T-cell (primary cell): ENCODE data around the gene MB. TPM values are rescaled to one million over a fixed set of nuclear protein-coding genes. Genes with fewer than 3 reads are reported as not detected.

Experiments
- ATAC-seq, 4 experiments: fragments of 200-7000 bp in 3 of 4; fragments of 150-1000 bp in 1 of 4; cut with Tn5 transposase; replicated peaks in 1 of 4; 1 replicate in 3 of 4; 2 replicates in 1 of 4; pipeline ENCODE4 v1.10.0; 2021; ENCODE audit warnings: moderate library complexity in 3 of 4, mild to moderate bottlenecking in 2 of 4, moderate number of reproducible peaks in 1 of 4
- CTCF ChIA-PET, 2 donors: fragments of 300-600 bp; sonication (Branson Sonifier 250); formaldehyde crosslinking; loops; one replicate each; lab custom pipeline; 2022; ENCODE audit warnings: antibody characterized with exemption in 2 of 2; lab: Charles Lee
- POLR2A ChIA-PET, 2 donors: fragments of 300-600 bp; sonication (Branson Sonifier 250); formaldehyde crosslinking; loops; one replicate each; lab custom pipeline; 2022; ENCODE audit warnings: antibody characterized with exemption in 2 of 2; lab: Charles Lee
- DNase-seq, 35 experiments: peaks; one replicate each; pipeline versions ENCODE4 v3.0.0 to v3.0.0-alpha.2; 2013 to 2023
- H3K27ac ChIP-seq: one replicate; pipeline ENCODE4 v1.5.1; 2013; ENCODE audit warnings: low read length
- H3K27me3 ChIP-seq, 2 experiments: replicated peaks in 1 of 2; 1 replicate in 1 of 2; 2 replicates in 1 of 2; pipeline versions ENCODE4 v1.6.1 to v1.7.0; 2013; ENCODE audit warnings: low read length in 1 of 2, mixed read lengths in 1 of 2; ENCODE audit not compliant: control insufficient read depth in 2 of 2, insufficient read depth in 2 of 2; ENCODE audit errors: extremely low read depth in 1 of 2
- H3K36me3 ChIP-seq, 2 donors: 1 replicate in 1 of 2; 2 replicates in 1 of 2; pipeline versions ENCODE4 v1.6.1 to v1.7.0; 2013; ENCODE audit warnings: low read length in 1 of 2; ENCODE audit not compliant: control insufficient read depth in 2 of 2, insufficient read depth in 1 of 2; ENCODE audit errors: extremely low read depth in 1 of 2
- H3K4me1 ChIP-seq, 2 experiments: 1 replicate in 1 of 2; 2 replicates in 1 of 2; pipeline versions ENCODE4 v1.6.1 to v1.7.0; 2013; ENCODE audit warnings: low read length in 2 of 2, mixed read lengths in 1 of 2; ENCODE audit not compliant: insufficient read depth in 2 of 2, control insufficient read depth in 1 of 2; ENCODE audit errors: extremely low read depth in 1 of 2
- H3K4me3 ChIP-seq, 2 donors: 1 replicate in 1 of 2; 2 replicates in 1 of 2; pipeline versions ENCODE4 v1.5.1 to v1.7.0; 2013; ENCODE audit warnings: mild to moderate bottlenecking in 2 of 2, low read length in 1 of 2, moderate library complexity in 1 of 2; ENCODE audit not compliant: control insufficient read depth in 1 of 2; ENCODE audit errors: extremely low read depth in 1 of 2
- H3K9me3 ChIP-seq: 2 replicates; pipeline ENCODE4 v1.7.0; 2013
- H3K27ac Mint-ChIP-seq, 2 donors: one replicate each; pipeline ENCODE4 v1.8.0; 2020 to 2021; ENCODE audit warnings: mild to moderate bottlenecking in 2 of 2, mixed read lengths in 2 of 2
- H3K27me3 Mint-ChIP-seq, 2 donors: one replicate each; pipeline ENCODE4 v1.8.0; 2021 to 2022; ENCODE audit warnings: mixed read lengths in 2 of 2
- H3K36me3 Mint-ChIP-seq: one replicate; pipeline ENCODE4 v1.8.0; 2021; ENCODE audit warnings: mixed read lengths
- H3K4me1 Mint-ChIP-seq, 3 donors: one replicate each; pipeline ENCODE4 v1.8.0; 2020 to 2022; ENCODE audit warnings: mixed read lengths in 3 of 3, mild to moderate bottlenecking in 1 of 3
- H3K4me3 Mint-ChIP-seq, 3 donors: one replicate each; pipeline ENCODE4 v1.8.0; 2020 to 2022; ENCODE audit warnings: mild to moderate bottlenecking in 3 of 3, mixed read lengths in 3 of 3, moderate library complexity in 3 of 3
- H3K9me3 Mint-ChIP-seq, 3 donors: one replicate each; pipeline ENCODE4 v1.8.0; 2020 to 2022; ENCODE audit warnings: mixed read lengths in 3 of 3
- WGBS: methylation state at CpG from one replicate; pipeline ENCODE4 v1.1.5; 2013; ENCODE audit warnings: missing lambda C conversion rate; ENCODE audit not compliant: insufficient coverage; 5-methylcytosine and 5-hydroxymethylcytosine counted together
- total RNA-seq, 35 experiments: library from RNA in 6 of 35; stranded (reverse) in 6 of 35; fragments of 120-200 nt in 1 of 35; gene quantifications; one replicate each; pipeline versions ENCODE4 v1.2.1 to v1.2.4 and lab custom pipeline; 2013 to 2026

MB gene
- total RNA-seq, 5 donors from 2014 or later (not counting 1 experiment from before 2014, with no cell fraction given), result not detected

- ChIA-PET POLR2A (no interaction called here), CTCF (interaction anchor here in 1 of 2 donors (0.6 kb wide), 1 partner anchor 158 kb away, joined by 3 read pairs; no protein-coding TSS in a partner anchor)
- 78% methylated on average over 3 of the region's 5 CpGs for WGBS
- Histone ChIP-seq H3K27ac (no peak overlapping the region), H3K4me3 (no peak overlapping the region), H3K4me1 (peaks cover 0 to 4% of the 10 kb centered on the region in 2 experiments), H3K36me3 (no peaks in the 10 kb centered on the region), H3K9me3 (no peaks in the 10 kb centered on the region), H3K27me3 (peaks cover 0 to 37% of the 10 kb centered on the region in 2 experiments)
- Mint-ChIP-seq H3K27ac (no peak overlapping the region), H3K4me3 (no peak overlapping the region), H3K4me1 (peaks cover 0 to 5% (median 0%) of the 10 kb centered on the region in 3 donors), H3K9me3 (no peaks in the 10 kb centered on the region), H3K36me3 (no peaks in the 10 kb centered on the region), H3K27me3 (peaks cover 5 to 9% of the 10 kb centered on the region in 2 donors)
- no peak for DNase-seq
- no peak for ATAC-seq
Observed at GRCh38 chr22:35587896-35588295, 29.2 kb downstream of the MB start.

GRCh38 chr22:35587447-35587870 lies 29.7 kb downstream of the MB start:
- Mint-ChIP-seq H3K36me3 (no peaks in the 10 kb centered on the region), H3K27me3 (peaks cover 5% of the 10 kb centered on the region in 2 donors), H3K27ac (no peak overlapping the region), H3K9me3 (no peaks in the 10 kb centered on the region), H3K4me1 (peaks cover 0 to 5% (median 0%) of the 10 kb centered on the region in 3 donors), H3K4me3 (no peak overlapping the region)
- Histone ChIP-seq H3K4me3 (no peak overlapping the region), H3K9me3 (no peaks in the 10 kb centered on the region), H3K27ac (no peak overlapping the region), H3K27me3 (peaks cover 0 to 36% of the 10 kb centered on the region in 2 experiments), H3K4me1 (peaks cover 0 to 6% of the 10 kb centered on the region in 2 experiments), H3K36me3 (no peaks in the 10 kb centered on the region)
- ChIA-PET POLR2A (no interaction called here), CTCF (no interaction called here)
- WGBS, result no CpG with 5 or more reads among the region's 6 CpGs
- DNase-seq (no peak), ATAC-seq (no peak)

GRCh38 chr22:35586771-35587170 lies 30.4 kb downstream of the MB start:
- no peak overlapping the region for H3K4me3 Mint-ChIP-seq
- H3K36me3 ChIP-seq, result no peaks in the 10 kb centered on the region
- peaks cover 0 to 6% of the 10 kb centered on the region in 2 experiments for H3K4me1 ChIP-seq
- H3K9me3 ChIP-seq, result no peaks in the 10 kb centered on the region
- H3K36me3 Mint-ChIP-seq, result no peaks in the 10 kb centered on the region
- CTCF ChIA-PET, result no interaction called here
- H3K27ac ChIP-seq, result no peak overlapping the region
- no peak for ATAC-seq
- no peaks in the 10 kb centered on the region for H3K9me3 Mint-ChIP-seq
- POLR2A ChIA-PET, result no interaction called here
- H3K4me3 ChIP-seq, result no peak overlapping the region
- no peak overlapping the region for H3K27ac Mint-ChIP-seq
- H3K4me1 Mint-ChIP-seq, result peaks cover 0 to 5% (median 0%) of the 10 kb centered on the region in 3 donors
- H3K27me3 ChIP-seq, result peaks cover 0 to 33% of the 10 kb centered on the region in 2 experiments
- DNase-seq, result no peak
- peaks cover 5% of the 10 kb centered on the region in 2 donors for H3K27me3 Mint-ChIP-seq

GRCh38 chr22:35582861-35583670 lies 34.1 kb downstream of the MB start:
- 18% methylated on average over 7 of the region's 13 CpGs for WGBS

GRCh38 chr22:35582218-35582860 lies 34.8 kb downstream of the MB start:
- no peak overlapping the region for H3K4me3 ChIP-seq
- H3K4me3 Mint-ChIP-seq, result no peak overlapping the region
- DNase-seq (no peak), ATAC-seq (no peak)
- 83% methylated on average over 5 of the region's 11 CpGs for WGBS
- H3K36me3 ChIP-seq, result no peaks in the 10 kb centered on the region
- peaks cover 0 to 29% of the 10 kb centered on the region in 2 experiments for H3K27me3 ChIP-seq
- H3K4me1 Mint-ChIP-seq, result peaks cover 0 to 5% (median 0%) of the 10 kb centered on the region in 3 donors
- CTCF ChIA-PET, result interaction anchor here in 1 of 2 donors (0.7 to 1.5 kb wide), 2 partner anchors 40 to 231 kb away, joined by 3 to 4 read pairs; no protein-coding TSS in a partner anchor
- H3K27ac ChIP-seq, result no peak overlapping the region
- no peaks in the 10 kb centered on the region for H3K9me3 Mint-ChIP-seq
- H3K27me3 Mint-ChIP-seq, result peaks cover 5% of the 10 kb centered on the region in 2 donors
- H3K4me1 ChIP-seq, result peaks cover 0 to 6% of the 10 kb centered on the region in 2 experiments
- no peaks in the 10 kb centered on the region for H3K36me3 Mint-ChIP-seq
- POLR2A ChIA-PET, result no interaction called here
- H3K27ac Mint-ChIP-seq, result no peak overlapping the region
- H3K9me3 ChIP-seq, result no peaks in the 10 kb centered on the region

More at GRCh38 chr22:35582861-35583670, 34.1 kb downstream of the MB start:
- Histone ChIP-seq H3K27me3 (peaks cover 0 to 29% of the 10 kb centered on the region in 2 experiments), H3K4me3 (no peak overlapping the region), H3K4me1 (peaks cover 0 to 6% of the 10 kb centered on the region in 2 experiments), H3K9me3 (no peaks in the 10 kb centered on the region), H3K27ac (no peak overlapping the region), H3K36me3 (no peaks in the 10 kb centered on the region)
- ATAC-seq (peak; percentile 42 to 65 (median 63)), DNase-seq (peak in 31 of 35 experiments; percentile 7 to 79 (median 36))
- ChIA-PET POLR2A (no interaction called here), CTCF (interaction anchor here (0.6 to 1.5 kb wide), 4 partner anchors 13 to 978 kb away, joined by 3 to 4 read pairs (median 3); no protein-coding TSS in a partner anchor)
- H3K4me1 Mint-ChIP-seq, result peaks cover 0 to 5% (median 0%) of the 10 kb centered on the region in 3 donors
- peaks cover 5% of the 10 kb centered on the region in 2 donors for H3K27me3 Mint-ChIP-seq
- H3K36me3 Mint-ChIP-seq, result no peaks in the 10 kb centered on the region
- H3K27ac Mint-ChIP-seq, result no peak overlapping the region
- H3K4me3 Mint-ChIP-seq, result no peak overlapping the region
- no peaks in the 10 kb centered on the region for H3K9me3 Mint-ChIP-seq

GRCh38 chr22:35581023-35581413 lies 36.1 kb downstream of the MB start:
- WGBS, result 80% methylated on average over 1 of the region's 5 CpGs
- H3K4me1 Mint-ChIP-seq, result peaks cover 0 to 5% (median 0%) of the 10 kb centered on the region in 3 donors
- H3K4me3 Mint-ChIP-seq, result no peak overlapping the region
- H3K9me3 ChIP-seq, result no peaks in the 10 kb centered on the region
- H3K27ac ChIP-seq, result no peak overlapping the region
- no peak overlapping the region for H3K4me3 ChIP-seq
- H3K9me3 Mint-ChIP-seq, result no peaks in the 10 kb centered on the region
- no peaks in the 10 kb centered on the region for H3K36me3 ChIP-seq
- no peak overlapping the region for H3K27ac Mint-ChIP-seq
- H3K4me1 ChIP-seq, result peaks cover 0 to 6% of the 10 kb centered on the region in 2 experiments
- no peaks in the 10 kb centered on the region for H3K36me3 Mint-ChIP-seq
- no peak for ATAC-seq
- POLR2A ChIA-PET, result no interaction called here
- H3K27me3 ChIP-seq, result peaks cover 0 to 29% of the 10 kb centered on the region in 2 experiments
- peaks cover 5% of the 10 kb centered on the region in 2 donors for H3K27me3 Mint-ChIP-seq
- CTCF ChIA-PET, result no interaction called here
- DNase-seq, result no peak
